Neural progenitor cell (in vitro differentiated cells): ENCODE measurements around the gene TBC1D30. TPM values are rescaled to one million over a fixed set of nuclear protein-coding genes. Genes with fewer than 3 reads are reported as not detected.

Experiments used
- DNase-seq: peaks from one replicate; pipeline ENCODE4 v3.0.0-alpha.2; 2016; ENCODE audit warnings: low spot score
- H2AFZ ChIP-seq: fragments of 200-600 bp; sonication (generic); replicated peaks from 2 replicates; pipeline ENCODE4 v1.6.1; 2016; ENCODE audit warnings: antibody characterized with exemption
- H3F3A ChIP-seq: fragments of 200-600 bp; sonication (generic); 2 replicates; pipeline ENCODE4 v1.6.1; 2016; ENCODE audit warnings: antibody characterized with exemption, low read depth
- H3K27ac ChIP-seq: fragments of 200-600 bp; sonication (generic); 2 replicates; pipeline ENCODE4 v1.5.1; 2016; ENCODE audit warnings: mild to moderate bottlenecking
- H3K27me3 ChIP-seq: fragments of 200-600 bp; sonication (generic); 2 replicates; pipeline ENCODE4 v1.6.1; 2016; ENCODE audit warnings: mild to moderate bottlenecking, moderate library complexity
- H3K36me3 ChIP-seq: fragments of 200-600 bp; sonication (generic); 2 replicates; pipeline ENCODE4 v1.5.1; 2016
- H3K4me1 ChIP-seq: fragments of 200-600 bp; sonication (generic); 2 replicates; pipeline ENCODE4 v1.6.1; 2016; ENCODE audit warnings: mixed run types
- H3K4me2 ChIP-seq: fragments of 200-600 bp; sonication (generic); 2 replicates; pipeline ENCODE4 v1.6.1; 2016
- H3K4me3 ChIP-seq: fragments of 200-600 bp; sonication (generic); 2 replicates; pipeline ENCODE4 v1.5.1; 2016
- H3K79me2 ChIP-seq: fragments of 200-600 bp; sonication (generic); 2 replicates; pipeline ENCODE4 v1.6.1; 2016; ENCODE audit warnings: low read depth
- H3K9ac ChIP-seq: fragments of 200-600 bp; sonication (generic); 2 replicates; pipeline ENCODE4 v1.6.1; 2016
- H3K9me3 ChIP-seq: fragments of 200-600 bp; sonication (generic); 2 replicates; pipeline ENCODE4 v1.5.1; 2016; ENCODE audit warnings: low read depth
- H4K20me1 ChIP-seq: fragments of 200-600 bp; sonication (generic); 2 replicates; pipeline ENCODE4 v1.6.1; 2016; ENCODE audit warnings: low read depth
- H3K27ac Mint-ChIP-seq: 3 replicates; pipeline ENCODE4 v1.8.0; 2021; ENCODE audit warnings: mixed read lengths
- H3K27me3 Mint-ChIP-seq: 2 replicates; pipeline ENCODE4 v1.8.0; 2022; ENCODE audit warnings: low read depth, mild to moderate bottlenecking, inconsistent platforms, moderate library complexity, mixed read lengths; ENCODE audit not compliant: insufficient read depth
- H3K36me3 Mint-ChIP-seq: 3 replicates; pipeline ENCODE4 v1.8.0; 2021; ENCODE audit warnings: mixed read lengths
- H3K4me1 Mint-ChIP-seq: 3 replicates; pipeline ENCODE4 v1.8.0; 2021; ENCODE audit warnings: mixed read lengths
- H3K4me3 Mint-ChIP-seq: 3 replicates; pipeline ENCODE4 v1.8.0; 2021; ENCODE audit warnings: mild to moderate bottlenecking, moderate library complexity, mixed read lengths
- H3K9me3 Mint-ChIP-seq: 3 replicates; pipeline ENCODE4 v1.8.0; 2020; ENCODE audit warnings: mixed read lengths
- CTCF ChIP-seq: fragments of 200-600 bp; sonication (generic); IDR thresholded peaks from 2 replicates; pipeline ENCODE4 v1.5.1; 2017; ENCODE audit warnings: antibody characterized with exemption, mild to moderate bottlenecking
- EZH2 ChIP-seq: fragments of 200-600 bp; sonication (generic); IDR thresholded peaks from 2 replicates; pipeline ENCODE4 v1.6.1; 2017; ENCODE audit warnings: antibody characterized with exemption, mild to moderate bottlenecking, moderate library complexity
- EZH2phosphoT487 ChIP-seq: fragments of 200-600 bp; sonication (generic); IDR thresholded peaks from 2 replicates; pipeline ENCODE4 v1.6.1; 2017; ENCODE audit warnings: antibody characterized with exemption
- total RNA-seq: library from RNA; depleted of rRNA; stranded (reverse); fragments of >200 nt; gene quantifications from 2 replicates; pipeline ENCODE4 v1.2.3, GENCODE V29; 2015; ENCODE audit warnings: low replicate concordance

The TBC1D30 gene
- total RNA-seq, 1 donor from 2014 or later: 9.7 TPM

- Mint-ChIP-seq H3K4me3 (no peak overlapping the region), H3K27ac (no peak overlapping the region), H3K9me3 (no peaks in the 10 kb centered on the region), H3K4me1 (no peaks in the 10 kb centered on the region), H3K27me3 (peaks cover 8% of the 10 kb centered on the region), H3K36me3 (no peaks in the 10 kb centered on the region)
- H3K9ac ChIP-seq: no peak overlapping the region
- H3F3A ChIP-seq: no peaks in the 10 kb centered on the region
- no peaks in the 10 kb centered on the region for H3K27me3 ChIP-seq
- no peaks in the 10 kb centered on the region for H3K9me3 ChIP-seq
- no peak overlapping the region for H2AFZ ChIP-seq
- no peaks in the 10 kb centered on the region for H3K36me3 ChIP-seq
- H3K4me2 ChIP-seq: no peak overlapping the region
- TF ChIP-seq EZH2: no peak
- no peak for TF ChIP-seq EZH2phosphoT487
- no peak for TF ChIP-seq CTCF
- H4K20me1 ChIP-seq: no peaks in the 10 kb centered on the region
- no peak overlapping the region for H3K27ac ChIP-seq
- no peaks in the 10 kb centered on the region for H3K79me2 ChIP-seq
- no peak for DNase-seq
- no peaks in the 10 kb centered on the region for H3K4me1 ChIP-seq
- H3K4me3 ChIP-seq: no peak overlapping the region
Observed at GRCh38 chr12:64876388-64877071, 52.1 kb downstream of the TBC1D30 start.

GRCh38 chr12:64877363-64878004 is 53.0 kb downstream of the TBC1D30 start:
- no peak for TF ChIP-seq CTCF
- no peak for TF ChIP-seq EZH2
- TF ChIP-seq EZH2phosphoT487: no peak
- Histone ChIP-seq H3K9me3 (no peaks in the 10 kb centered on the region), H3F3A (no peaks in the 10 kb centered on the region), H3K9ac (no peak overlapping the region), H3K4me2 (no peak overlapping the region), H4K20me1 (no peaks in the 10 kb centered on the region), H3K27ac (no peak overlapping the region), H2AFZ (no peak overlapping the region), H3K79me2 (no peaks in the 10 kb centered on the region), H3K36me3 (no peaks in the 10 kb centered on the region), H3K4me1 (no peaks in the 10 kb centered on the region), H3K4me3 (no peak overlapping the region), H3K27me3 (no peaks in the 10 kb centered on the region)
- Mint-ChIP-seq H3K4me3 (no peak overlapping the region), H3K9me3 (no peaks in the 10 kb centered on the region), H3K36me3 (no peaks in the 10 kb centered on the region), H3K4me1 (no peaks in the 10 kb centered on the region), H3K27me3 (peaks cover 8% of the 10 kb centered on the region), H3K27ac (no peak overlapping the region)
- DNase-seq: no peak

- no peak for TF ChIP-seq EZH2phosphoT487
- no peak overlapping the region for H3K27ac ChIP-seq
- DNase-seq: no peak
- H3K4me1 ChIP-seq: no peaks in the 10 kb centered on the region
- no peak overlapping the region for H3K27ac Mint-ChIP-seq
- H3K79me2 ChIP-seq: no peaks in the 10 kb centered on the region
- H2AFZ ChIP-seq: no peak overlapping the region
- no peak overlapping the region for H3K4me2 ChIP-seq
- no peaks in the 10 kb centered on the region for H3K9me3 ChIP-seq
- H3K4me3 Mint-ChIP-seq: no peak overlapping the region
- H3K4me1 Mint-ChIP-seq: peaks cover 2% of the 10 kb centered on the region
- no peaks in the 10 kb centered on the region for H3K9me3 Mint-ChIP-seq
- no peaks in the 10 kb centered on the region for H4K20me1 ChIP-seq
- H3K9ac ChIP-seq: no peak overlapping the region
- H3K27me3 ChIP-seq: no peaks in the 10 kb centered on the region
- H3F3A ChIP-seq: no peaks in the 10 kb centered on the region
- peaks cover 4% of the 10 kb centered on the region for H3K27me3 Mint-ChIP-seq
- H3K4me3 ChIP-seq: no peak overlapping the region
- no peaks in the 10 kb centered on the region for H3K36me3 ChIP-seq
- no peaks in the 10 kb centered on the region for H3K36me3 Mint-ChIP-seq
Observed at GRCh38 chr12:64882687-64883086, 58.2 kb downstream of the TBC1D30 start.
